ENCODE measurements around the gene PRDM15. TPM values are rescaled to one million over a fixed set of nuclear protein-coding genes. Genes with fewer than 3 reads are reported as not detected.

PRDM15 gene
- total RNA-seq, 1 experiment from 2014 or later = 11.2 TPM

DNA sequence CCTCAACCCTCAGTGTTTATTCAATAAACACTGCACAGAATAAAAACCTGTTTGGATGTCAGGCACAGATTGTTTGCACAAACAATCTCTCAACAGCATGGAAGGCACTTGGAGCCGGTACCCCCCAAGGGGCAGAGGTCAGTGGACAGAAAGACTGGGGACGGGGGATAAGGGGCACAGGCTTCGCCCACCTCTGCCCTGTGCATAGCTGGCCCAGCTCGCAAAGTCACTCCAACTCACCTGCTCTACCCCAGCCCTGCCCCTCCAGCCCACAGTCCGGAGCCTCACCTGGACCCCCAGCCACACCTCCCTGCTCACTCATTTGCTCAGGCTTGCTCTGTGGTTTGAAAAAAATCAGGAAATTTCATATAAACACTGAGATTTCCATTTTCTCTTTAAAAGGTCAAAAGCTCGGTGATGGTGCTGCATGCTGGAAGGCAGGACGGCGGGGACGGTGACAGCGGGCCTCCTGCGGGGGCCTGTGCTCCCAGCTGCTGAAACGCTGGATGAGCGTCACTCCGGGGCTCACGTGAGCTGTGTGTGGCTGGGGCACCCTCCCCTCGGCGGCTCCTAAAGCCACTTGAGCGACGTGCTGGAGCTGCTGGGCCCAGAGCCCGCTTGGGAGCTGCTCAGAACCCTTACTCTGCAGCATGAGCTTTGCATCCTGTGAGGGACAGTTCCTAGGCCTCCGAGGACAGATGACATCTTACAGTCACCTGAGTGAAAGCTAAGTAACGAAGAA lies 54.5 kb downstream of the PRDM15 start:
- DNase-seq (ENCODE audit: low read depth, low spot score) (no peak), ATAC-seq (no peak)
- no TSS peak for BruUV-seq (replicated peaks)
- Histone ChIP-seq H3K9me3 (ENCODE audit: control insufficient read depth, insufficient read depth, low read depth, low read length) (no peaks in the 10 kb centered on the region), H3K4me1 (ENCODE audit: control insufficient read depth, insufficient read depth, low read length) (no peaks in the 10 kb centered on the region), H3K27ac (ENCODE audit: low read length) (no peak overlapping the region), H3K4me3 (ENCODE audit: low read depth in 2 of 2, low read length in 2 of 2) (no peak overlapping the region), H3K27me3 (ENCODE audit: control insufficient read depth, insufficient read depth, low read length) (no peaks in the 10 kb centered on the region), H3K36me3 (ENCODE audit: control insufficient read depth, insufficient read depth, low read length) (no peaks in the 10 kb centered on the region)
- in situ Hi-C loops (cut with HindIII; ENCODE audit: low pct_unique_long_range_greater_than_20kb, low sequenced_read_pairs) (no loop called here), intact Hi-C loops (cut with micrococcal nuclease; ENCODE audit: unreplicated experiment) (no loop called here)
- TF ChIP-seq, protein P1, sequence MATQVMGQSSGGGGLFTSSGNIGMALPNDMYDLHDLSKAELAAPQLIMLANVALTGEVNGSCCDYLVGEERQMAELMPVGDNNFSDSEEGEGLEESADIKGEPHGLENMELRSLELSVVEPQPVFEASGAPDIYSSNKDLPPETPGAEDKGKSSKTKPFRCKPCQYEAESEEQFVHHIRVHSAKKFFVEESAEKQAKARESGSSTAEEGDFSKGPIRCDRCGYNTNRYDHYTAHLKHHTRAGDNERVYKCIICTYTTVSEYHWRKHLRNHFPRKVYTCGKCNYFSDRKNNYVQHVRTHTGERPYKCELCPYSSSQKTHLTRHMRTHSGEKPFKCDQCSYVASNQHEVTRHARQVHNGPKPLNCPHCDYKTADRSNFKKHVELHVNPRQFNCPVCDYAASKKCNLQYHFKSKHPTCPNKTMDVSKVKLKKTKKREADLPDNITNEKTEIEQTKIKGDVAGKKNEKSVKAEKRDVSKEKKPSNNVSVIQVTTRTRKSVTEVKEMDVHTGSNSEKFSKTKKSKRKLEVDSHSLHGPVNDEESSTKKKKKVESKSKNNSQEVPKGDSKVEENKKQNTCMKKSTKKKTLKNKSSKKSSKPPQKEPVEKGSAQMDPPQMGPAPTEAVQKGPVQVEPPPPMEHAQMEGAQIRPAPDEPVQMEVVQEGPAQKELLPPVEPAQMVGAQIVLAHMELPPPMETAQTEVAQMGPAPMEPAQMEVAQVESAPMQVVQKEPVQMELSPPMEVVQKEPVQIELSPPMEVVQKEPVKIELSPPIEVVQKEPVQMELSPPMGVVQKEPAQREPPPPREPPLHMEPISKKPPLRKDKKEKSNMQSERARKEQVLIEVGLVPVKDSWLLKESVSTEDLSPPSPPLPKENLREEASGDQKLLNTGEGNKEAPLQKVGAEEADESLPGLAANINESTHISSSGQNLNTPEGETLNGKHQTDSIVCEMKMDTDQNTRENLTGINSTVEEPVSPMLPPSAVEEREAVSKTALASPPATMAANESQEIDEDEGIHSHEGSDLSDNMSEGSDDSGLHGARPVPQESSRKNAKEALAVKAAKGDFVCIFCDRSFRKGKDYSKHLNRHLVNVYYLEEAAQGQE (IDR thresholded peaks at IDR 0.05; ENCODE audit: insufficient read depth in 1 of 2, low read depth in 2 of 2, low read length in 1 of 2) = no peak
- no peak for TF ChIP-seq POLR2AphosphoS5 (IDR thresholded peaks at IDR 0.05; ENCODE audit: low read depth, low read length)
- TF ChIP-seq, protein P2, sequence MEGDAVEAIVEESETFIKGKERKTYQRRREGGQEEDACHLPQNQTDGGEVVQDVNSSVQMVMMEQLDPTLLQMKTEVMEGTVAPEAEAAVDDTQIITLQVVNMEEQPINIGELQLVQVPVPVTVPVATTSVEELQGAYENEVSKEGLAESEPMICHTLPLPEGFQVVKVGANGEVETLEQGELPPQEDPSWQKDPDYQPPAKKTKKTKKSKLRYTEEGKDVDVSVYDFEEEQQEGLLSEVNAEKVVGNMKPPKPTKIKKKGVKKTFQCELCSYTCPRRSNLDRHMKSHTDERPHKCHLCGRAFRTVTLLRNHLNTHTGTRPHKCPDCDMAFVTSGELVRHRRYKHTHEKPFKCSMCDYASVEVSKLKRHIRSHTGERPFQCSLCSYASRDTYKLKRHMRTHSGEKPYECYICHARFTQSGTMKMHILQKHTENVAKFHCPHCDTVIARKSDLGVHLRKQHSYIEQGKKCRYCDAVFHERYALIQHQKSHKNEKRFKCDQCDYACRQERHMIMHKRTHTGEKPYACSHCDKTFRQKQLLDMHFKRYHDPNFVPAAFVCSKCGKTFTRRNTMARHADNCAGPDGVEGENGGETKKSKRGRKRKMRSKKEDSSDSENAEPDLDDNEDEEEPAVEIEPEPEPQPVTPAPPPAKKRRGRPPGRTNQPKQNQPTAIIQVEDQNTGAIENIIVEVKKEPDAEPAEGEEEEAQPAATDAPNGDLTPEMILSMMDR (IDR thresholded peaks at IDR 0.05) = no peak
- TF ChIP-seq TCF7L2 (IDR thresholded peaks at IDR 0.05; ENCODE audit: low read depth, low read length) = no peak
- TF ChIP-seq SIN3A (IDR thresholded peaks at IDR 0.05; ENCODE audit: borderline replicate concordance, insufficient read depth, low read depth, low read length) = no peak
- CTCF ChIA-PET = no interaction called here
- POLR2A ChIA-PET = no interaction called here

DNA sequence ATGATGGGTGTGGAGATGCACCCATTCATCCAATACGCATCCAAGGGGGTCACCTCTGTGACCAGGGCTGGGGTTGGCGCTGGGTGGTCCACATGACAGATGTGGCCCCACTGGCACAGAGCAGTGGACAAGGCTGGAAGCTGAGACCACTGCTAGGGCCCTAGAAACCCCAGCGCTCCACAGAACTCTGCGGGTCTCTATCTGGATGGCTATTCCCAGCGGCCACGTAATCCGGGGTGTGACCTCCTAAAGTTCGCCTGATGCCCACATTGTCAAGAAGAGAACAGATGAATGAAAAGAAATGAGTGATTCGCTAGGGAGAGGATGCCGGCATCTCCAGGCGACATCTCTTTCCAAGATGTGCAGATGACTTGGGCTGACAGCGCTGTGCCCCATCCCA lies 55.2 kb downstream of the PRDM15 start:
- no peaks in the 10 kb centered on the region for H3K9me3 ChIP-seq (ENCODE audit: control insufficient read depth, insufficient read depth, low read depth, low read length)
- no peaks in the 10 kb centered on the region for H3K36me3 ChIP-seq (ENCODE audit: control insufficient read depth, insufficient read depth, low read length)
- CTCF ChIA-PET = no interaction called here
- TF ChIP-seq SIN3A (IDR thresholded peaks at IDR 0.05; ENCODE audit: borderline replicate concordance, insufficient read depth, low read depth, low read length) (no peak), POLR2AphosphoS5 (IDR thresholded peaks at IDR 0.05; ENCODE audit: low read depth, low read length) (no peak)
- TF ChIP-seq, protein P2 (IDR thresholded peaks at IDR 0.05) = no peak
- TF ChIP-seq, protein P1 (IDR thresholded peaks at IDR 0.05; ENCODE audit: insufficient read depth in 1 of 2, low read depth in 2 of 2, low read length in 1 of 2) = no peak
- H3K4me3 ChIP-seq (ENCODE audit: low read depth in 2 of 2, low read length in 2 of 2) = no peak overlapping the region
- ATAC-seq = no peak
- in situ Hi-C loops (cut with HindIII; ENCODE audit: low pct_unique_long_range_greater_than_20kb, low sequenced_read_pairs) (no loop called here), intact Hi-C loops (cut with micrococcal nuclease; ENCODE audit: unreplicated experiment) (no loop called here)
- no TSS peak for BruUV-seq (replicated peaks)
- no peaks in the 10 kb centered on the region for H3K27me3 ChIP-seq (ENCODE audit: control insufficient read depth, insufficient read depth, low read length)
- POLR2A ChIA-PET = no interaction called here
- no peak overlapping the region for H3K27ac ChIP-seq (ENCODE audit: low read length)
- H3K4me1 ChIP-seq (ENCODE audit: control insufficient read depth, insufficient read depth, low read length) = no peaks in the 10 kb centered on the region
- DNase-seq (ENCODE audit: low read depth, low spot score) = no peak
